Measurements from ENCODE around the gene FRMD3.
"Not testable (repeated sequence)": the region's sequence is repeated elsewhere in the genome, so short reads cannot be mapped to it uniquely, and the experiment has no call there.

- TF ChIP-seq CTCF (IDR thresholded peaks at IDR 0.05; ENCODE audit: low read depth, low read length); POLR2A (IDR thresholded peaks at IDR 0.05; ENCODE audit: extremely low read depth, insufficient read length): not testable (repeated sequence)
Measured at GRCh38 chr9:83517980-83518379, 20.2 kb downstream of the FRMD3 start.

Measured in NB4 (cell line).